ENCODE results near the gene EFCAB12.

EFCAB12 gene

DNA sequence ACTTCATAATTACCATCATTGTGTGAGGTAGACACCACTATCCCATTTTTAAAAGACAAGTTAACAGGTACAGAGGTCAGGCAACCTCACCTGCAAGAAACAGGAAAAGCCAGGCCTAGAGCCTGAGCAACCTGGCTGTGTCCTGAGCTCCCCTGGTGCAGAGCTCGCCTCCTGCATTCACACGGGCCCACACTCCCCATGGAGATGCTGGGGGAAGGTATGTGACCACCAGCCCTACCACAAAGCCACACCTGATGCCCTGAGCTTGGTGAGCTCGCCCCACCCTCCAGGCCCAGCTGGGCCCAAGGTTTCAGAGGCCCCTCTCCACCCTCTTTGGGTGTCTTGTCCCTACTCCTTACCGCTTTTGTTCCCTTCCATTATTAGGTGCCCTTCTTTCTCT is 1.2 kb upstream of the EFCAB12 start:
- peaks cover 48% of the 10 kb centered on the region for H3K36me3 ChIP-seq (ENCODE audit: control insufficient read depth, insufficient read depth, low read length, severe bottlenecking)
- H3K27me3 ChIP-seq (replicated peaks; ENCODE audit: control insufficient read depth, insufficient read depth, low read length) = no peaks in the 10 kb centered on the region
- no peak for DNase-seq (ENCODE audit: low read depth)
- H3K9me3 ChIP-seq (ENCODE audit: control insufficient read depth, low read length) = no peaks in the 10 kb centered on the region
- no peak overlapping the region for H3K4me3 ChIP-seq (ENCODE audit: low read length)
- peaks cover 12% of the 10 kb centered on the region for H3K4me1 ChIP-seq (ENCODE audit: control insufficient read depth, insufficient read depth, low read length)
- H3K9ac ChIP-seq (ENCODE audit: low read length) = no peak overlapping the region

DNA sequence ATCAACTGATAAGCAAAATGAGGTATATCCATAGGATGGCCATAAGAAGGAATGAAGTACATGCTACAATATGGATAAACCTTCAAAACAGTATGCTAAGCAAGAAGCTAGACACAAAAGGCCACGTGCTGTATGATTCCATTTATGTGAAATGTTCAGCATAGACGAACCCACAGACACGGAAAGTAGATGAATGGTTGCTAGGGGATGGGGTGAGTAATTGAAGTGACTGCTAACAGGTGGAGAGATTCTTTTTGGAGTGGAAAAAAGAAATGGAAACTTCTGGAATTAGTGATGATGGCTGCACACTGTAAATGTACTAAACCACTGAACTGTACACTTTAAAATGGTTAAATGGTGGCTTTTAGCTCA is 630 bp upstream of the EFCAB12 start:
- DNase-seq (ENCODE audit: low read depth) = no peak

DNA sequence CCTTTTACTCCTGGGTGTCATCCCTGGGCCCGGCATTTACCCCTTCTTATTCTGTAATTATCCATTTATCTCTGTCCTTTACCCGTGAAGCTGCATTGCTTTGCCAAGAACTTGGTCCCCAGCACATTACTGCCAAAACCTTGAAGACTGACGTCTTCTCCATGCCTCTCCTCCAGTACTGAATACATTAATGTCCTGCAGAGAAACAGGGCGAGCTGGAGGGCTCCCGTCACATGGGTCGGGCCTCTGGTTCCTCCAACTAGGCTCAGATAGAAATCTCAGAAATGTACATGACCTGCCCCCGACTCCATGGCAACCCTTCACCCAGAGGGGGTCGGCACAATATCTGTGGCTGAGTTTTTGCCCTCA is 445 bp downstream of the EFCAB12 start:
- H3K4me1 ChIP-seq (ENCODE audit: control insufficient read depth, insufficient read depth, low read length) = peaks cover 11% of the 10 kb centered on the region
- no peak for DNase-seq (ENCODE audit: low read depth)
- peak overlapping the region; percentile 80 for H3K4me3 ChIP-seq (ENCODE audit: low read length)
- H3K9ac ChIP-seq (ENCODE audit: low read length) = peak overlapping the region; percentile 58
- peaks cover 34% of the 10 kb centered on the region for H3K36me3 ChIP-seq (ENCODE audit: control insufficient read depth, insufficient read depth, low read length, severe bottlenecking)
- no peaks in the 10 kb centered on the region for H3K27me3 ChIP-seq (replicated peaks; ENCODE audit: control insufficient read depth, insufficient read depth, low read length)
- H3K9me3 ChIP-seq (ENCODE audit: control insufficient read depth, low read length) = no peaks in the 10 kb centered on the region

More for the DNA sequence above, 630 bp upstream of the EFCAB12 start:
- peaks cover 44% of the 10 kb centered on the region for H3K36me3 ChIP-seq (ENCODE audit: control insufficient read depth, insufficient read depth, low read length, severe bottlenecking)
- H3K4me3 ChIP-seq (ENCODE audit: low read length) = peak overlapping the region; percentile 80
- peaks cover 11% of the 10 kb centered on the region for H3K4me1 ChIP-seq (ENCODE audit: control insufficient read depth, insufficient read depth, low read length)
- no peaks in the 10 kb centered on the region for H3K9me3 ChIP-seq (ENCODE audit: control insufficient read depth, low read length)
- peak overlapping the region; percentile 45 for H3K9ac ChIP-seq (ENCODE audit: low read length)
- no peaks in the 10 kb centered on the region for H3K27me3 ChIP-seq (replicated peaks; ENCODE audit: control insufficient read depth, insufficient read depth, low read length)

DNA sequence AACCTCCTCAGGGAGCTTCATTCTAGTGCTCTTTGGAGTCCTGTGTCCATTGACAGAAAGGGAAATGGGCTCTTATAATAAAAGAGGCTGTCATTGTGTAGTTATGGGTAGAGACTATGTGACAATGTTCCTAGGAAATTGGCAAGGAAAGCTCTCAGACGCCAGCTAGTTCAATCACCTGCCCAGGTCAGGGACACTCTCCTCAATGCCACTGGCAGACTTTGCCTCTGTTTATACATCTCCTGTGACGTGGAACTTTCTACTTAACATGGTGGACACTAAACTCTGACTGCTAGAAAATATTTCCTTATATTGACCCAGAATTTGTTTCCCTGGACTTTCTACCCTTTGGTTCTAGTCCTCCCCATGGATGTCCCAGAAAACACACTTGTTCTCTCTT is 2.8 kb downstream of the EFCAB12 start:
- peaks cover 11% of the 10 kb centered on the region for H3K4me1 ChIP-seq (ENCODE audit: control insufficient read depth, insufficient read depth, low read length)
- no peak overlapping the region for H3K4me3 ChIP-seq (ENCODE audit: low read length)
- no peak for DNase-seq (ENCODE audit: low read depth)
- no peaks in the 10 kb centered on the region for H3K27me3 ChIP-seq (replicated peaks; ENCODE audit: control insufficient read depth, insufficient read depth, low read length)
- no peak overlapping the region for H3K9ac ChIP-seq (ENCODE audit: low read length)
- peaks cover 10% of the 10 kb centered on the region for H3K36me3 ChIP-seq (ENCODE audit: control insufficient read depth, insufficient read depth, low read length, severe bottlenecking)
- H3K9me3 ChIP-seq (ENCODE audit: control insufficient read depth, low read length) = no peaks in the 10 kb centered on the region

DNA sequence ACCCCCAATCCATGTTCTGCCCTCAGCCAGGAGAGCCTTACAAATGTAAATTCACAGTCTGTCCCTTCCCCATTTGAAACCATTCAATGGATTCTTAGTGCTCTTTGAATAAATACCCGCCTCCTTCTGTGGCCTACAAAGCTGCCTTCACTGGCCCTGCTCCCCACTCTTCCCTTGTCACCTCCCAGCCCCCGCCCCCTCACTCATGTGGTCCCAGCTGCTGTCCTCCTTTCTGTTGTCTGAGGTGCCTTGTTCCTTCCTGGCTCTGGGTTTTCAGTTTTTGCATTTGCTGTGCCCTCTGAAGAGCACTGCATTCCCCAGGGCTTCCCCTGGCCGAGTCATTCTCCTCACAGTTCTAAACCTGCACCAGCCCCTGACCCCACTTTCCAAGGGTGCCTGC is 3.2 kb downstream of the EFCAB12 start:
- no peak for DNase-seq (ENCODE audit: low read depth)
- no peak overlapping the region for H3K4me3 ChIP-seq (ENCODE audit: low read length)
- H3K9me3 ChIP-seq (ENCODE audit: control insufficient read depth, low read length) = no peaks in the 10 kb centered on the region
- peaks cover 6% of the 10 kb centered on the region for H3K36me3 ChIP-seq (ENCODE audit: control insufficient read depth, insufficient read depth, low read length, severe bottlenecking)
- H3K4me1 ChIP-seq (ENCODE audit: control insufficient read depth, insufficient read depth, low read length) = peaks cover 11% of the 10 kb centered on the region
- H3K9ac ChIP-seq (ENCODE audit: low read length) = no peak overlapping the region
- no peaks in the 10 kb centered on the region for H3K27me3 ChIP-seq (replicated peaks; ENCODE audit: control insufficient read depth, insufficient read depth, low read length)

DNA sequence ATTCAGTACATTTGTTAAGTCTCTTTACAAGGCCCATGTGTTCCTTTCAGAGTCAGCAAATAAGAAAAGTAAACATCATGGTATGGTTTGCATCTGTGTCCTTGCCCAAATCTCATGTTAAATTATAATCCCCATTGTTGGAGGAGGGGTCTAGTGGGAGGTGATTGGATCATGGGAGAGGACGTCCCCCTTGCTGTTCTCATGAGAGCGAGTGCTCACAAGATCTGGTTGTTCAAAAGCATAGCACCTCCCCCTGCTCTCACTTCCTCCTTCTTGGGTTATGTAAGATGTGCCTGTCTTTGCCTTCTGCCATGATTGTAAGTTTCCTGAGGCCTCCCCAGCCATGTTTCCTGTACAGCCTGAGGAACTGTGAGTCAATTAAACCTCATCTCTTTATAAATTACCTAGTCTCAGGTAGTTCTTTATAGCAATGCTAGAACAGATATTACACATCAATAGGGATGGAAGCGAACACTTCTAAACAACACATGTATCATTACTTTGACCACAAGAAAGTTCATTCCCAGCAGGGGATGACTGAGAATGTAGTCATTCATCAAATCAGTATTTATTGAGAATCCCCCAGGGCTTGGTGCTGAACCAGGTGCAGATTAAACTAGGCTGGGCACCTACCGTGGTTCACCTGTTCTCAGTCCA is 4.1 kb downstream of the EFCAB12 start:
- no peak for DNase-seq (ENCODE audit: low read depth)
- peaks cover 11% of the 10 kb centered on the region for H3K4me1 ChIP-seq (ENCODE audit: control insufficient read depth, insufficient read depth, low read length)

DNA sequence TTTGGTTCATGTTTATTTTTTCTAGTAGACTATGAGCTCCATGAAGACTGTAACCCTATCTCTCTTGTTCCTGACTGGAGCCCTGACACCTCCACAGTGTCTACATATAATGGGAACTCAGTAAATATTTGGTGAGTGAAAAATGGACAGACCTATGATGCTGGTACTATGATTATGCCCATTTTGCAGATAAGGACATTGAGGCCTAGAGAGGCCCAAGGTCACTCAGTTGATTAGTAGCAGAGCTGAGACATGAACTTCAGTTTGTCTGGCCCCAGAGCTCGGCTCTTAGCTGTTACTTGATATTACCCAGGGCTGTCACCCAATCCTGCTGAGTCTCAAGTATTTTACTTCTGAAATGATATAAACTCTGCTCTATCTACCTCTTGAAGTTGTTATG is 5.5 kb downstream of the EFCAB12 start:
- Histone ChIP-seq H3K4me1 (ENCODE audit: control insufficient read depth, insufficient read depth, low read length) (peaks cover 3% of the 10 kb centered on the region), H3K4me3 (ENCODE audit: low read length) (no peak overlapping the region)
- no peak for DNase-seq (ENCODE audit: low read depth)

More for the DNA sequence above, 4.1 kb downstream of the EFCAB12 start:
- Histone ChIP-seq H3K27me3 (replicated peaks; ENCODE audit: control insufficient read depth, insufficient read depth, low read length) (no peaks in the 10 kb centered on the region), H3K9me3 (ENCODE audit: control insufficient read depth, low read length) (no peaks in the 10 kb centered on the region), H3K4me3 (ENCODE audit: low read length) (no peak overlapping the region), H3K36me3 (ENCODE audit: control insufficient read depth, insufficient read depth, low read length, severe bottlenecking) (no peaks in the 10 kb centered on the region), H3K9ac (ENCODE audit: low read length) (no peak overlapping the region)

DNA sequence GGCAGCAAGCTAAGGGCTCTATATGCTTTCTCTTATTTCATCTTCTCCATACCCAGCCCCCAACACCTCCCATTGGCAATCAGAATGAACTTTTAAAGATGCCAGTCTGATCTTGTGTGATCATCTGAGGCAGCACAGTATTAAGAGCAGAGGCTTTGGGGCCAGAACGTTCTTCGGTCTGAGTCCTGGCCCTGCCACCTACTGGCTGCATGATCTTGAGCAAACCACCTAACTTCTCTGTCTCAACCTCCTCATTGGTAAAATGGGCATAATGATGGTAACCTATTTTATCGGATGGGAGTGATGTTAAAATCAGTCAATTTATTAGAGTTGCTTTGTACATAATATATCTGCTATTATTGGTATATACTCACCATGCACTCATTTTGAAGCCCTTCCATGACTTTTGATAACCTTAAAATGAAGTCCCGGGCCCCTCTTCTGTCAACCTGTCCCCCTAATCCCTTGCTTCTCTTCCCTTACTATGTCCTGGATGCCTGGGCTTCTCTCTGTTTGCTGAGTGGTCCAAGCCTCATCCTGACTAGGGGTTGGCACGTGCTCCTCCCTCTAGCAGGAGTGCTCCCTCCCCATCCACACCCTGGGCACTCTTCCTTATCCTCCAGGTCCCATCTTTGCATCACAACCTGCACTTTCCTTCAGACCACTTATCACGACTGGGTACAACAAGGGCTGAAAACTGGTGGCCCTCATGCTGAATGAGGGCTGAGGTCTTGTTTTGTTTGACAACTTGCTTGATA is 6.3 kb downstream of the EFCAB12 start:
- Histone ChIP-seq H3K9me3 (ENCODE audit: control insufficient read depth, low read length) (no peaks in the 10 kb centered on the region), H3K9ac (ENCODE audit: low read length) (no peak overlapping the region)
- no peak for DNase-seq (ENCODE audit: low read depth)

More for the DNA sequence above, 5.5 kb downstream of the EFCAB12 start:
- H3K9ac ChIP-seq (ENCODE audit: low read length) = no peak overlapping the region
- H3K36me3 ChIP-seq (ENCODE audit: control insufficient read depth, insufficient read depth, low read length, severe bottlenecking) = no peaks in the 10 kb centered on the region
- H3K9me3 ChIP-seq (ENCODE audit: control insufficient read depth, low read length) = no peaks in the 10 kb centered on the region
- no peaks in the 10 kb centered on the region for H3K27me3 ChIP-seq (replicated peaks; ENCODE audit: control insufficient read depth, insufficient read depth, low read length)

DNA sequence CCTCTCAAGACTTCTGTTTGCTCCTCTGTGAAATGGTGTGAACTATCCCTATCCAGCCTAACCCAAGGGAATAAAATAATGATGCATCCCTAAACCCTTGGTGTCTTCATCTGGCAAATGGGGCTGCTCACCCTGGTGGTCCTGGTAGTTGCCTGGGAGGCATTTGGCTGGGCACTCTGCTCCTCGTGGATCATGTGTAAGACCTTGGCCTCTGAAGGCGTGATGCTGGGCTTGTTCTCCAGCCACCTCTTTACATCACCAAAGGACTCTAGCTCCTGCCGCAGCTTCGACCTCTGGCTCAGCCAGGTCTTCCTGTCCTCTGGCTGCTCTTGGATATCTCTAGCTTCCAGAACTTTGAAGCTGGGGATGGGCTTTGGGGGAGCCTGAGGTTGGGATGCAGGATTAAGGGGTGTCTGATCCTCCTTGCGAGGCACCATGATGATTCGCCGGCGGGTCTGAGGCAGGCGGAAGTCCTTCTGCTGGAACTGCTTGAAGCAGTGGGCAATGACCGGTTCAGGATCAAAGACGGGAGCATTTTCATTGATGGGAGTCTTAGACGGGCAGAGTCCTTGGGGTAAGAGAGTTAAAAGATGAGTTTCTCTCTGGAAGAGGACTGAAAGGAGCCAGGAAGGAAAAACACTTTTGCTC is 7.1 kb downstream of the EFCAB12 start:
- H3K27me3 ChIP-seq (replicated peaks; ENCODE audit: control insufficient read depth, insufficient read depth, low read length) = no peaks in the 10 kb centered on the region
- no peak for DNase-seq (ENCODE audit: low read depth)
- H3K36me3 ChIP-seq (ENCODE audit: control insufficient read depth, insufficient read depth, low read length, severe bottlenecking) = no peaks in the 10 kb centered on the region
- H3K9ac ChIP-seq (ENCODE audit: low read length) = no peak overlapping the region
- no peaks in the 10 kb centered on the region for H3K4me1 ChIP-seq (ENCODE audit: control insufficient read depth, insufficient read depth, low read length)
- H3K9me3 ChIP-seq (ENCODE audit: control insufficient read depth, low read length) = no peaks in the 10 kb centered on the region
- no peak overlapping the region for H3K4me3 ChIP-seq (ENCODE audit: low read length)

More for the DNA sequence above, 6.3 kb downstream of the EFCAB12 start:
- Histone ChIP-seq H3K4me1 (ENCODE audit: control insufficient read depth, insufficient read depth, low read length) (no peaks in the 10 kb centered on the region), H3K36me3 (ENCODE audit: control insufficient read depth, insufficient read depth, low read length, severe bottlenecking) (no peaks in the 10 kb centered on the region), H3K27me3 (replicated peaks; ENCODE audit: control insufficient read depth, insufficient read depth, low read length) (no peaks in the 10 kb centered on the region), H3K4me3 (ENCODE audit: low read length) (no peak overlapping the region)

DNA sequence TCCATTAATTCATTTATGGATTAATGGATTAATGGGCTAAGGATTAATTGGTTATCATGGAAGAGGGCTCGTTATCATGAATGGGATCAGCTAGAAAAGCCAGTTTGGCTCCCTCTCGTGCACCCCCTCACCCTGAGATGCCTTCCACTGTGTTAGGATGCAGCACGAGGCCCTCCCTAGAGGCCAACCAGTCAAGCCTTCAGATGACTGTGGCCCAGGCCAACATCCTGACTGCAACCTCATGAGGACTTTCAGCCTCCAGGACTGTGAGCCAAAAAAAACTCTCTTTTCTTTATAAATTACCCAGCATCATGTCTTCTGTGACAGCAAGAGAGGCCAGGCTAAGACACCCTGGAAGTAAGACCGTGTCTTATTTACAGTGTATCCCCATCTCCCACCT is 9.0 kb downstream of the EFCAB12 start:
- Histone ChIP-seq H3K36me3 (ENCODE audit: control insufficient read depth, insufficient read depth, low read length, severe bottlenecking) (no peaks in the 10 kb centered on the region), H3K4me3 (ENCODE audit: low read length) (no peak overlapping the region), H3K9ac (ENCODE audit: low read length) (no peak overlapping the region), H3K4me1 (ENCODE audit: control insufficient read depth, insufficient read depth, low read length) (no peaks in the 10 kb centered on the region), H3K9me3 (ENCODE audit: control insufficient read depth, low read length) (no peaks in the 10 kb centered on the region), H3K27me3 (replicated peaks; ENCODE audit: control insufficient read depth, insufficient read depth, low read length) (no peaks in the 10 kb centered on the region)
- no peak for DNase-seq (ENCODE audit: low read depth)
